DOHH2 (cell line): Measurements from ENCODE around the gene THOC7.

Experiments used
- EZH2phosphoT487 ChIP-seq: fragments of 200-600 bp; sonication (generic); IDR thresholded peaks from 2 replicates; pipeline ENCODE4 v1.6.1; 2017; ENCODE audit warnings: borderline replicate concordance, mild to moderate bottlenecking, antibody characterized with exemption, low read length, moderate library complexity, mixed read lengths
- TF ChIP-seq, protein P1 (sequence below): fragments of 200-600 bp; sonication (generic); IDR thresholded peaks from one replicate; pipeline ENCODE4 v1.5.1; 2014; ENCODE audit warnings: antibody characterized with exemption, mild to moderate bottlenecking, low read depth, low read length; ENCODE audit not compliant: poor library complexity, severe bottlenecking

DNA sequence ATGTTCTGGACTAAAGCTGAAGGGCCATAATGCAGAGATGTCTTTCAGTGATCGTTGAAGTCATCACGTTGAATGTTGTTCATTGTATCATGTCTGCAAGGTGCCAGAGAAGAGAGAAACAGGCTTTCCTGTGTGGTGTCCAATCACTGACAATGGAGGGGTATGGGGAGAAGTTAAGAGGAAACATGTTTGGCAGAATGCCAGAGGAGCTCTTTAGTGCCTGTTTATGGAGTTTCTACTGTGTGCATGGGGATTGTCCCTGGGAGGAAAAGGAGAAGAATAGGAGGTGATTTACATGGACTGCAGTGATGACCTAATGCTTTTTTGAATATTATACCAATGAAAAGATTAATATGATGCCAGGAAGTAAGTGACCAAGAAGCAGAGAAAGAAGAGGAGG is 36.9 kb upstream of the THOC7 start:
- TF ChIP-seq, protein P1, sequence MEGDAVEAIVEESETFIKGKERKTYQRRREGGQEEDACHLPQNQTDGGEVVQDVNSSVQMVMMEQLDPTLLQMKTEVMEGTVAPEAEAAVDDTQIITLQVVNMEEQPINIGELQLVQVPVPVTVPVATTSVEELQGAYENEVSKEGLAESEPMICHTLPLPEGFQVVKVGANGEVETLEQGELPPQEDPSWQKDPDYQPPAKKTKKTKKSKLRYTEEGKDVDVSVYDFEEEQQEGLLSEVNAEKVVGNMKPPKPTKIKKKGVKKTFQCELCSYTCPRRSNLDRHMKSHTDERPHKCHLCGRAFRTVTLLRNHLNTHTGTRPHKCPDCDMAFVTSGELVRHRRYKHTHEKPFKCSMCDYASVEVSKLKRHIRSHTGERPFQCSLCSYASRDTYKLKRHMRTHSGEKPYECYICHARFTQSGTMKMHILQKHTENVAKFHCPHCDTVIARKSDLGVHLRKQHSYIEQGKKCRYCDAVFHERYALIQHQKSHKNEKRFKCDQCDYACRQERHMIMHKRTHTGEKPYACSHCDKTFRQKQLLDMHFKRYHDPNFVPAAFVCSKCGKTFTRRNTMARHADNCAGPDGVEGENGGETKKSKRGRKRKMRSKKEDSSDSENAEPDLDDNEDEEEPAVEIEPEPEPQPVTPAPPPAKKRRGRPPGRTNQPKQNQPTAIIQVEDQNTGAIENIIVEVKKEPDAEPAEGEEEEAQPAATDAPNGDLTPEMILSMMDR: no peak
- no peak for TF ChIP-seq EZH2phosphoT487
